Stimulated activated CD4-positive, alpha-beta T cell treated with anti-CD3 and anti-CD28 coated beads, Interleukin-1b, Interleukin-23, amount 100 ng/mL, for 1 hour (primary cell): Measurements from ENCODE around the gene KIF2A.

Experiments used
- DNase-seq, 2 donors: peaks; one replicate each; pipeline ENCODE4 v3.0.0-alpha.2; 2020; ENCODE audit warnings: low read depth in 2 of 2

The KIF2A gene

DNA sequence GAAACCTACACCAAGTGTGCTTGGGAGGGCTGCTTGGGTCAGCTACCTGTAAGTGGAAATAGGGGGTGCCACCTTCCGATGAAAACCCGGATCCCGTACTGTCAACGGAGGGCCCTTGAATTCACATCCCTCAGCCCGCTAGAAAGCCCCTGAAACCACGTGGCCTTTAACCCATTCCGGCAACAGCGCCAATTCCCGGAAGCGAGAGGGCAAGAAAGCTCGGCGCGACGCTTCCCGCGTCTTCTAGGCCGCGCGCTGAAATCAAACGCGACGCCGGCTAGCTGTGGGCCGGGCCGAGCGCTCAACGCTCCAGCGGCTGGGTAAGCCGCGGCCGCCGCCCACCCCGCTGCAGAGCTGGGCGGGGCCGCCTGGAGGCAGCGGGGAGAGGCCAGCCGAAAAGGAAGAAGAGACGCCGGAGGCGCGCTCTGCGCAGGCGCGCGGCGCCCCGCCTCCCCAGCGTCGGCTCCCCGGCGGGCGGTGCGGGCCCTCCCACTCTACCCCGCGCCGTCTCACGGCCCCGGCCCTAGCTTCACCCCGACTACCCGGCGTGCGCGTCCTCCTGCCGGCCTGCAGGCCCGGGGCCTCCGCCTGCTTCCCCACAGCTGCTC lies at the start of gene KIF2A:
Gene KIF2A, plus strand, starts transcription at position 492 of the 608 bp plus-strand sequence. CDS start 267 bp downstream, outside the sequence.
- DNase-seq = peak; percentile 76 to 78

- DNase-seq = no peak
Measured at GRCh38 chr5:62257020-62257367, 49.0 kb upstream of the KIF2A start.

GRCh38 chr5:62258654-62259053 lies 47.4 kb upstream of the KIF2A start:
- no peak for DNase-seq

DNA sequence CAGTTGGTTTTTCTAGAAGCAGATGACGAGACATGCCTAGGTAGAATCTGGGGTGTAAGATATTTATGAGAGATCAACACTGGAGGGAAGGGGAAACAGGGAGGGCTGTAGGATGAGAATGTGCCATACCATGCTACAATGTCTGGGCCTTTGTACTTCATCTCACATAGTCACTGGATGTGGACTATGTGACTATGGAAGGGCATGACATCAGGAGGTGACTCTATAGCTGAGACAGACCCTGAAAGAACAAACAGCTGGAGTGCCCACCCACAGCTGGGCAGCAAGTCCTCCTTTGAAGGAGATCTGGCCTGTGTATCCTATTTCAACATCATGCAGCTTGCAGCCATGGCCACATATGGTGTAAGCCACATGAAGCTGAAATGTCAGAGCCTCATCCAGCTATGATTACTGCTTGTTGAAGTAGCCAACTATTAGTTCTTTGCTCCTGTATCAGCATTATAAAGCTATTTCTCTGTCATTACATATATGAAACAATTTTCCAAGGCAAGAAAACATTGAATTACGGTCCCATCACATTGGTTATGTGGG lies 46.2 kb upstream of the KIF2A start:
- DNase-seq = no peak

DNA sequence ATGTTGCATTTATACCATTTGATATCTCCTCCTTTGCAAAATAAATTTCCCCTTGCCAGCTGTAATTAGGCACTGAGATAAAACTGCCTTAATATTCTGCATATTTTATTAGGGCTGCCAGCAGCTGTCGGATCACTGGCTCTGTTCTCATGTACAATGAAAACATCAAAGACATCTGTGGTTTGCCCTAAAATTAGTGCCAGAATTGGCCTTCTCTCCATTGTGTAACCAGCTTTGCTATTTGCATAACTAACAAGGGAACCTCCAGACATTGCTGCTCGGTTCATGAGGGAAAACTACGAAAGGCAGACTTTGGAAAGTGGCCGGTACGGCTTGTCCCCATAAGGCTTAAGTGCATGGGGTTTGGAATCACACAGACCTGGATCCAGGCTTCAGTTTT lies 45.5 kb upstream of the KIF2A start:
- no peak for DNase-seq

- DNase-seq = no peak
Measured at GRCh38 chr5:62263401-62263800, 42.6 kb upstream of the KIF2A start.

DNA sequence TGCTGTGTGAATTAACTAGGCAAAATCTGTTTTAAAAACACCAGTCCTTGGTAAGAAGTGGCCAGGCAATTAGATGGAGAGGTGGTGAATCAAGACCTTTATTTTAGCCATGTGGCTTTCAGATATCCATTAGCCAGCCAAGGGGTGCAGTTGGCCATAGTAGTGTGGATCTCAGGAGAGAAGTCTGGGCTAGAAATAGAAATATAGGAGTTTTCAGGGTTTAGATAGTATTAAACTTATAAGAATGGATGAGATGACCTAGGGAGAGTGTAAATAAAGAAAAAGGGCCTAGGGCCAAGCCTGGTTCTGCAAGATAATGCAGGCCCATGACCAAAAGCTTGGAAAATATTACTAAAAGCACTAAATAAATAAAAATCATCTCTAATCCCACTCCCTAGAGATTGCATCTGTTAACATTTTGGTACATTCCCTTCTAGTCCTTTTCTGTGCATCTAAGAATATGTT lies 40.3 kb upstream of the KIF2A start:
- DNase-seq = no peak

- no peak for DNase-seq
Measured at GRCh38 chr5:62266573-62266972, 39.4 kb upstream of the KIF2A start.

DNA sequence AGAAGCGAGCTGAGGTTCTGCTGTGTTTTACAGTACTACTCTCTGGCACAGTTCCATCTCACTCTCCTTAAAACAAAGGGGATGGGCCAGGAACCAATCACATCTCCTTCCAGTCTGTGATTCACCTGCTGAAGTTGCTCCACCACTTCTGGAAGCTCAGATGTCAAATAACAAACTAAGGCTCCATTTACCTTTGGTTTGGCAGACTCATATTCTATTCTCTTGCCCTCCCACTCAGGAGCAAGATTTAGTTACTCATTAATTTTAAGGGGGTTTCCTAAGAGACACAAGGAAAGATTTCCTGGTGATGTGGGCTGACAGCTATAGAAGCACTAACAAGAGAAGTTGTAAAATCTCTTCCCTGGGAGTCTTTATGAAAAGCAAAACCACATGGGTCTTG lies 37.8 kb upstream of the KIF2A start:
- DNase-seq = no peak

DNA sequence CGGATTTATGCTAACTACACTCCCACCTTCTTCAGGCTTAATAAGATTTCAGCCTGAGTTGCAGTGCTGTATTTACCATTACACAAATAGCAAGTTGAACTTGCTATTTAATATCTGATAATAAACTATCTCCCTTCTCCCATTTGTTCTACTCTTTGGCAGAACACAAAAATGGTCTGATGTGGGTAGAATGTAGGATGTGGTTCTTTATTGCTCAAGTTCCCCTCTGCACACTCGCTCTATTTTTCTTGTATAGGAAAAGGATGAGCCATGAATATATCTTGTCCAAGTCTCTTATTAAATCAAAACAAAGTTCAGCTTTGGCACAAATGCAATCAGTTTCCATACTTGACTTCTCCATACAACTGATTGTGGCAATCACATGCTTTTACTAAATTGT lies 37.2 kb upstream of the KIF2A start:
- no peak for DNase-seq

GRCh38 chr5:62271370-62271769 lies 34.6 kb upstream of the KIF2A start:
- no peak for DNase-seq

DNA sequence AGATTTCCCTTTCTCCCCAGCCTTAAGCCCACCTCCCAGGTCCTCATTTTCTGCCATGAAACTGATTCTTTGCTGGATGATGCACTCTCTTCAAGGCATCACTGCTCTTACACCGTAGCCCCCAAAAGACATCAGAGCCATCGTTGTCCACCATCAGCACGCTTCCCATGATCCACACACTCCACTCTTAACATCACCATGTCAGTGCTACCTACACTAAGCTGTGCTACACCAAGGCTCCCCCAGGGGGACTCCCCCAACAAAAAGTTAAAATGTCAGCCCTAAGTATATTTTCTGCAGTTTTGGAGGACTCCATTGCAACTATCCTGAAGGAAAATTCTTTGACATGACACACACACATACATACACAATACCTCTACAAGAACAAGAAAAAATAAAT lies 34.1 kb upstream of the KIF2A start:
- DNase-seq = no peak

- DNase-seq = no peak
Measured at GRCh38 chr5:62273687-62274086, 32.3 kb upstream of the KIF2A start.

DNA sequence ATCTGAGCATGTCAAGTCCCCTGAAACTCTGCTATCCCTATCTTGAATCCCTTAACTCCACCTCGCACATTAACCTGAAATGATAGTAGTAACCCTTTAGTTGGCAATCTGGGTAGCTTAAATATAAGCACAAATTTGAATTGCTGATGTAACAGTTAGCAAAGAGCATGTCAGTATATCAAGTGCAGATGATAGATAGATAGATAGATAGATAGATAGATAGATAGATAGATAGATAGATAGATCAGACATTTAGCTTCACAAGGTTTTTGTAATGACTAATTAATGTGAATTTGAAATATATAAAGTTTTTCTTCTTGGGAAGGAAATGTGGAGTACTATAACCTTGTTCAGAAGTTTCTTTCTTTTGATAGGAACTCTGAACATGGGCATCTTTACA lies 30.4 kb upstream of the KIF2A start:
- DNase-seq = no peak

DNA sequence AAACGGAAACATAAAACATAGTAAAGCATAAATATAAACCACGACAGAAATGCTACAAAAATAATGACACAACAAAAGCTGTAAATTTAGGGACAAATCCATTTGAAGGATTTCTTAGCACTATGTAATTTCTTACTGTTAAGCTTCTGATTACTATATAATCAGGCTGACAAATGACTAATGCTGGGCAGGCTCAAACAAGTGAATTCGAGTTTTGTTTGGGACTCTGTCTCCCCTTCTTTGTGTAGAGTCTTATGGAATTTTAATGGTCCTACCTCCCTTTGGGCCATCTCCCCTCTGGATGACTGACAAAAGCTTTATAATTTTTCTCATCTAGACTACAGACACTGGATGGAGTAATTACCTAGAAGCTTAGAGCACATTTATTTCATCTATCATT lies 24.6 kb upstream of the KIF2A start:
- no peak for DNase-seq

GRCh38 chr5:62282064-62282463 lies 23.9 kb upstream of the KIF2A start:
- DNase-seq = no peak

DNA sequence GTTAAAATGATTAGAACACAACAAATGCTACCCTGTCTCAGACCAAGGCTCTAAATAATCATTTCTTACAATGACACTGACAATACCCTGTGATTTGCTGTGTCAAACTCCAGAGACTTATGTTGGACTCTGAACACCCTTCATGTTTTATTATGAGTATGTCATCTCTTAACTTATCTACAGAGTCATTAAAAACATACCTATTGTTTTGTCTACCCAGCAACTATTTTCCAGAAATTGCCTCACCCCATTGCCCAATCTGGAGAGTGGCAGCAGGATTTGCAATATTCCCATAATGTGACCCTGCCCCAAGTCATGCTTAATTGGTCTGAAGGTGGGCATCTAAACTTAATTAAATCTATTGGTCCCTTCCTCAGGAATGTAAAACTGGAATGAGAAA lies 23.0 kb upstream of the KIF2A start:
- DNase-seq = no peak

DNA sequence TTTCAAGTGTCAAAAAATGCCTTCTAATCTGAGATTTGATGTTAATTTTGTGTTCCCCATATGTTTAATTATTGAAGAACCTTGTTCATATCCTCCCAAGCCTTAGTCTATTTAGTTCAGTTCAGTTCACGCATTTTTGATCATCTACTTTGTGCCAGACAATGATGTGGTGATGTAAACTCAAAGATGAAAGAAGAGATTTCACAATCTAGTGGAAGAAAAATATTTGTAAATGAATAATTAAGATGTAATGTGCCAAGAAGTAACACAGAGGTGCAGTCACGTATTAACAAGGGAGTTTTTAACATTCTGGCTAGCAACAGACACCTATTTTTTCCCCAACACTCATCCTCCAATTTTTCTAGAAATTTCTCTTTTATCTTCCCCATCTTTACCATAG lies 22.1 kb upstream of the KIF2A start:
- no peak for DNase-seq

DNA sequence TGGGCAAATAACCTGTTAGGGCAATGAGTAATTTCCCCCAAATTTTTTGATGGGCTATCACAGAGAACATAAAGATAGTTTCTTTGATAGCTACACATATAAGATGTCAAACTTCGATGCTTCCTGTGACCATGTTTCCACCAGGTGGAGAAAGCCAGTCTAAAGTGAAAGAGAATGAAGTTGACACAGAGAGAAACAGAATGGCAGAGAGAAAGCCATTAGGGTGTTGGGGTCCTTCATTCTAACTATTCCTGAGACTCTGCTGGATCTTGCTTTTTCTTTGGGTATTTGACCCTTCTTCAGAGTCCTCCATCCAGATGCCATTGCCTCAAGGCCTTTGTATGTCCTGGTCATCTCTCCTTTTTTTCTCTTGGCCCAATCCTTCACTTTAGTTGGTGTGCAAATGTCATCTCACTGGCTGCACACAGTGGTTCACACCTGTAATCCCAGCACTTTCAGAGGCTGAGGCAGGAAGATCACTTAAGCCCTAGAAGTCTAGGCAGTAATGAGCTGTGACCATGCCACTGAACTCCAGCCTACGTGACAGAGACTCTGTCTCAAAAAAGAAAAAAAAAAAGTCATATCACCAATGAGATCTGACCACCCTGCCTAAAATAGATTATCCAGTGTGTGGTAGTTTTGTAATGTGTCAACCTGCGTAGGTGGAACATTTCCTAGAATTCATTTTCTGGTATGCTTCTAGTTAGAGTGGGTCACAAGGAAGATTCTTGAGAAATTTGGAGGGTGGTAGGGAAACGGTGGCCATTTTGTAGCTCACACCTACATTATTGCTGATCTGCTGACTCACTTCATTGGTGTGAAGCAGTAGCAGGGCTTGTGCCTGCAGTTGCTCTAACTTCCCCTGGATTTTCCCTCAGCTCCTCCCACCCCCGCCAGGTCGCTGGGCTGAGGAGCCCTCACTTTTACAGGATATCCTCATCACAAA lies 20.8 kb upstream of the KIF2A start:
- peak in 1 of 2 donors; percentile 31 for DNase-seq

DNA sequence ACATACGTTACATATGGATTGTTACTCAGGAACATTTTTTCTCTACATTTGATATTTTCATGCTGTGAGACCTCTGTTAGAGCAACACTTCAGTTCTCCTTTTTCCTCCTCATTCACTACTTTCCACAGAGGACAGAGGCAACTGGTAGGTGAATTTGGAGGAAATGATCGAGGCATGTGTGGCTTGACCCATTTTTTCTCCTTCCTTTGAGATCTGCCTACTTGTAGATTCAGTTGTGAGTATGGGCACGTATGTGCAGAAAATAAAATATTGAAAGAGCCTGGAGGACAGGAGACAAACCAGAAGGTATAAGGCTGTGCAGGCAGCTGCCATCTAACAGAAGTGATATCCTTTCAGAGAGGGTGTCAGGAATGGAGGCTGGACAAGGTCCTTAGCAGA lies 19.2 kb upstream of the KIF2A start:
- no peak for DNase-seq

DNA sequence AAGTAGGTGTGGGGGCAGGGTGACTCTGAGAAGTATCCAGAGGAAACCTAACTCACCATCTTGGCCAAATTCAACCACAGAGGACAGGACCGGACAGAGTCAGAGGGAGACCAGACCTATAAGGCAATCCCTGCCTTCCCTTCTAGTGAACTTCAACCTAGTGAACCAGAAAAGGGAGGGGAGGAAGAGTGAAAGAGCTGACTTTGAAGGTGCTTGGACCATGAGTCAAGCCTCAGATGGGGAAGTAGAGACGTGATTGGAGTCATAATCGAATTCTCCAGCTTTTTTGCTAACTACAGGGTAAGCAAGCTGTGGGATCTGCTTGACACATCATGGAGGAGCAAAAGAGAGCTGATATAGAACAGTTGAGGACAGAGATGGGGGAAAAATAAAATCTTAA lies 18.8 kb upstream of the KIF2A start:
- no peak for DNase-seq

GRCh38 chr5:62288118-62288517 lies 17.9 kb upstream of the KIF2A start:
- no peak for DNase-seq

- DNase-seq = no peak
Measured at GRCh38 chr5:62289813-62290212, 16.2 kb upstream of the KIF2A start.
